ENCODE data around the gene ZXDC. TPM values are rescaled to one million over a fixed set of nuclear protein-coding genes. Genes with fewer than 3 reads are reported as not detected.

ZXDC gene
- total and polyA plus RNA-seq, 2 experiments from 2014 or later = 24.1 to 25.0 TPM

DNA sequence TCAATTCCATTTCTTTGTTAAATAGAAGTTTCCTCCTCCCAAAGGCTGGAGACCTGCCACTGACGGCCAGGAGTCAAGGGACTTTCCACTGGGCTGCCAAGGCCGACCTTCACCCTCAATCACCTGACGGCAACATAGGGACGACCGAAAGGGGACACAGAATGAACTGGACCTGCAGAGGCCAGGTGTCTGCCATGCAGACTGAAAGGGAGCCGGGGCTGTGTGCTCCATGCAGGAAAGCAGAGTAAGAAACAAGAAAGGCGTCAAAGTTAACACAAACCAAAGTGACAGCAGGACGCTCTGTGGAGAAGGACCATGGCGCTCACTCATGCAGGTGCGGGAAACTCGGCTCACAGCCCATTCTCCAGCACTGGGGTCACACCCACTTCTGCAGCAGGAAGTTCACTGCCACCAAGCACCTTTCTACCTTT lies 26.1 kb downstream of the ZXDC start:
- no peak overlapping the region for H3K27ac ChIP-seq

DNA sequence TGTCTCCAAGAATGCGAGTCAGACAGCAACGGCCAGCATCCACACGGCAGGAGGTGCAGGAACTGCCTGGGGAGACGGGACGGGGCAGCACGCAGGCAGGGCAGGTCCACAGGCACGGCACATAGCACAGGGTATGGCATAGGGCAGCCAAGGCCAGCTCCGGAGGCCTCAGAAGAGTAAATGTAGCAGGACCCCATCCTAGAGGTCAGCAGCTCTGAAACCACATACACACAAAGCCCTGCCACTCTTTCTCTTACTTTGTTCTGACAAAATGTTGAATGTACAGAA lies 26.9 kb downstream of the ZXDC start:
- H3K36me3 ChIP-seq (replicated peaks; ENCODE audit: insufficient read depth, low read depth) = no peaks in the 10 kb centered on the region
- 97% methylated on average over 8 of the region's 8 CpGs for WGBS (ENCODE audit: low lambda C conversion rate, missing lambda C conversion rate)

More for the DNA sequence above, 26.1 kb downstream of the ZXDC start:
- no peaks in the 10 kb centered on the region for H3K9me2 ChIP-seq (replicated peaks; ENCODE audit: insufficient read depth)
- H3K4me2 ChIP-seq = no peak overlapping the region
- no peak for TF ChIP-seq EZH2 (IDR thresholded peaks at IDR 0.05; ENCODE audit: borderline replicate concordance)
- TF ChIP-seq, protein P1, sequence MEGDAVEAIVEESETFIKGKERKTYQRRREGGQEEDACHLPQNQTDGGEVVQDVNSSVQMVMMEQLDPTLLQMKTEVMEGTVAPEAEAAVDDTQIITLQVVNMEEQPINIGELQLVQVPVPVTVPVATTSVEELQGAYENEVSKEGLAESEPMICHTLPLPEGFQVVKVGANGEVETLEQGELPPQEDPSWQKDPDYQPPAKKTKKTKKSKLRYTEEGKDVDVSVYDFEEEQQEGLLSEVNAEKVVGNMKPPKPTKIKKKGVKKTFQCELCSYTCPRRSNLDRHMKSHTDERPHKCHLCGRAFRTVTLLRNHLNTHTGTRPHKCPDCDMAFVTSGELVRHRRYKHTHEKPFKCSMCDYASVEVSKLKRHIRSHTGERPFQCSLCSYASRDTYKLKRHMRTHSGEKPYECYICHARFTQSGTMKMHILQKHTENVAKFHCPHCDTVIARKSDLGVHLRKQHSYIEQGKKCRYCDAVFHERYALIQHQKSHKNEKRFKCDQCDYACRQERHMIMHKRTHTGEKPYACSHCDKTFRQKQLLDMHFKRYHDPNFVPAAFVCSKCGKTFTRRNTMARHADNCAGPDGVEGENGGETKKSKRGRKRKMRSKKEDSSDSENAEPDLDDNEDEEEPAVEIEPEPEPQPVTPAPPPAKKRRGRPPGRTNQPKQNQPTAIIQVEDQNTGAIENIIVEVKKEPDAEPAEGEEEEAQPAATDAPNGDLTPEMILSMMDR (IDR thresholded peaks at IDR 0.05; ENCODE audit: poor library complexity) = no peak
- TF ChIP-seq EZH2phosphoT487 (IDR thresholded peaks at IDR 0.05; ENCODE audit: low read depth, severe bottlenecking, unreplicated experiment) = no peak
- no peaks in the 10 kb centered on the region for H3K4me1 ChIP-seq (ENCODE audit: insufficient read depth)
- no peaks in the 10 kb centered on the region for H3K9me3 ChIP-seq (ENCODE audit: low read depth)
- no peak overlapping the region for H3K4me3 ChIP-seq
- peaks cover 4% of the 10 kb centered on the region for H3K79me2 ChIP-seq
- WGBS (ENCODE audit: low lambda C conversion rate, missing lambda C conversion rate) = 91% methylated on average over 11 of the region's 11 CpGs
- no peak for DNase-seq (ENCODE audit: low spot score)
- H4K20me1 ChIP-seq (ENCODE audit: insufficient read depth, poor library complexity, severe bottlenecking) = no peaks in the 10 kb centered on the region
- no peaks in the 10 kb centered on the region for H3K36me3 ChIP-seq (replicated peaks; ENCODE audit: insufficient read depth, low read depth)
- H3K27me3 ChIP-seq = no peaks in the 10 kb centered on the region
- no peak overlapping the region for H2AFZ ChIP-seq

DNA sequence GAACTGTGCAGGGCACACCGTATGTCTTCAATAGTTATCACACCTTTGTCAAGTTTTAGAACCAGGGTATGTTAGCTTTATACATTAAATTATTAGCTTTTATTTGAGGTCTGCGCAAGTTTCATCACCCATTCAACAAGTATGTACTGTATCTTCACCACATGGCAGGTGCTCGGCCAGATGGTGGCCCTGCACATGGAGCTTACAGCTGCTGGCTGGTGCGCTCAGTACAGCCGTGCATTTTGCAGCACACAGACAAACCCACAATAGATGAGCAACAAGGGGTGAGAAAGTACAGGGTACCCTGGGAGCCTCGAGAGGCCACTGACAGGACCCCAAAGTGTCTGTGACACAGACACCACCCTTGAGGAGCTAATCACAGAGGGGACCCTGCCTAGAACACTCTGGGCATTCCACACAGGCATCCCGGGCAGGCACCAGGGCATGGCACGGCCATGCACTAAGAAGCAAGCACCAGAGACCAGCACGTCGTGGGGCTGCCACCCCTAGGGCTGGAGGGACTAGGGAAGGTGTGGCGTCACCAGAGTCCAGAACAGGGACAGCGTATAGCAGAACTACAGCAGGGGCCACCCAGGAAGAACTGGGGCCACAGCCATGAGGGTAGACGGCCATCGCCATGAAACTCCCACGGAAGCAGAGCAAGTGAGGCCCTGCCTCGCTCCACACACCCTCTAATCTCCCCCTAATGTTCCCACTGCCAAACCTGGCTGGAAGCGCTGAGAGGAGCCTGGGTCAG lies 27.4 kb downstream of the ZXDC start:
- no peaks in the 10 kb centered on the region for H3K36me3 ChIP-seq (replicated peaks; ENCODE audit: insufficient read depth, low read depth)
- H3K4me2 ChIP-seq = no peak overlapping the region
- no peaks in the 10 kb centered on the region for H3K9me3 ChIP-seq (ENCODE audit: low read depth)
- no peaks in the 10 kb centered on the region for H3K79me2 ChIP-seq
- no peaks in the 10 kb centered on the region for H3K27me3 ChIP-seq
- TF ChIP-seq EZH2phosphoT487 (IDR thresholded peaks at IDR 0.05; ENCODE audit: low read depth, severe bottlenecking, unreplicated experiment) (no peak), EZH2 (IDR thresholded peaks at IDR 0.05; ENCODE audit: borderline replicate concordance) (no peak)
- TF ChIP-seq, protein P1 (IDR thresholded peaks at IDR 0.05; ENCODE audit: poor library complexity) = no peak
- no peaks in the 10 kb centered on the region for H3K4me1 ChIP-seq (ENCODE audit: insufficient read depth)
- DNase-seq (ENCODE audit: low spot score) = no peak
- H2AFZ ChIP-seq = no peak overlapping the region
- WGBS (ENCODE audit: low lambda C conversion rate, missing lambda C conversion rate) = 96% methylated on average over 17 of the region's 17 CpGs
- H3K4me3 ChIP-seq = no peak overlapping the region
- no peaks in the 10 kb centered on the region for H3K9me2 ChIP-seq (replicated peaks; ENCODE audit: insufficient read depth)
- H4K20me1 ChIP-seq (ENCODE audit: insufficient read depth, poor library complexity, severe bottlenecking) = no peaks in the 10 kb centered on the region
- H3K27ac ChIP-seq = no peak overlapping the region

More for the DNA sequence above, 26.9 kb downstream of the ZXDC start:
- Histone ChIP-seq H3K4me2 (no peak overlapping the region), H3K4me3 (no peak overlapping the region), H3K9me2 (replicated peaks; ENCODE audit: insufficient read depth) (no peaks in the 10 kb centered on the region), H4K20me1 (ENCODE audit: insufficient read depth, poor library complexity, severe bottlenecking) (no peaks in the 10 kb centered on the region), H3K27ac (no peak overlapping the region), H3K9me3 (ENCODE audit: low read depth) (no peaks in the 10 kb centered on the region), H2AFZ (no peak overlapping the region), H3K27me3 (no peaks in the 10 kb centered on the region), H3K79me2 (peaks cover 3% of the 10 kb centered on the region), H3K4me1 (ENCODE audit: insufficient read depth) (no peaks in the 10 kb centered on the region)
- DNase-seq (ENCODE audit: low spot score) = no peak
- TF ChIP-seq, protein P1 (IDR thresholded peaks at IDR 0.05; ENCODE audit: poor library complexity) = no peak
- TF ChIP-seq EZH2 (IDR thresholded peaks at IDR 0.05; ENCODE audit: borderline replicate concordance) = no peak
- no peak for TF ChIP-seq EZH2phosphoT487 (IDR thresholded peaks at IDR 0.05; ENCODE audit: low read depth, severe bottlenecking, unreplicated experiment)
